Fibroblast of skin of scalp (primary cell): Measurements from ENCODE around the gene BANK1. TPM values are rescaled to one million over a fixed set of nuclear protein-coding genes. Genes with fewer than 3 reads are reported as not detected.

ENCODE experiments used
- DNase-seq: peaks from one replicate; pipeline ENCODE4 v3.0.0-alpha.2; 2013
- polyA plus RNA-seq, 2 experiments: library from polyadenylated mRNA; unstranded; fragments of 120-200 nt; gene quantifications; one replicate each; pipeline ENCODE4 v1.2.1, GENCODE V29; 2013; ENCODE audit not compliant: insufficient read length in 2 of 2

The BANK1 gene, protein sequence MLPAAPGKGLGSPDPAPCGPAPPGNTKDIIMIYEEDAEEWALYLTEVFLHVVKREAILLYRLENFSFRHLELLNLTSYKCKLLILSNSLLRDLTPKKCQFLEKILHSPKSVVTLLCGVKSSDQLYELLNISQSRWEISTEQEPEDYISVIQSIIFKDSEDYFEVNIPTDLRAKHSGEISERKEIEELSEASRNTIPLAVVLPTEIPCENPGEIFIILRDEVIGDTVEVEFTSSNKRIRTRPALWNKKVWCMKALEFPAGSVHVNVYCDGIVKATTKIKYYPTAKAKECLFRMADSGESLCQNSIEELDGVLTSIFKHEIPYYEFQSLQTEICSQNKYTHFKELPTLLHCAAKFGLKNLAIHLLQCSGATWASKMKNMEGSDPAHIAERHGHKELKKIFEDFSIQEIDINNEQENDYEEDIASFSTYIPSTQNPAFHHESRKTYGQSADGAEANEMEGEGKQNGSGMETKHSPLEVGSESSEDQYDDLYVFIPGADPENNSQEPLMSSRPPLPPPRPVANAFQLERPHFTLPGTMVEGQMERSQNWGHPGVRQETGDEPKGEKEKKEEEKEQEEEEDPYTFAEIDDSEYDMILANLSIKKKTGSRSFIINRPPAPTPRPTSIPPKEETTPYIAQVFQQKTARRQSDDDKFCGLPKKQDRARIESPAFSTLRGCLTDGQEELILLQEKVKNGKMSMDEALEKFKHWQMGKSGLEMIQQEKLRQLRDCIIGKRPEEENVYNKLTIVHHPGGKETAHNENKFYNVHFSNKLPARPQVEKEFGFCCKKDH
- polyA plus RNA-seq (2013, experiment 1 of 2; ENCODE audit: insufficient read length), result 0.48 TPM
- 0.42 TPM for polyA plus RNA-seq (2013, experiment 2 of 2; ENCODE audit: insufficient read length)

DNA sequence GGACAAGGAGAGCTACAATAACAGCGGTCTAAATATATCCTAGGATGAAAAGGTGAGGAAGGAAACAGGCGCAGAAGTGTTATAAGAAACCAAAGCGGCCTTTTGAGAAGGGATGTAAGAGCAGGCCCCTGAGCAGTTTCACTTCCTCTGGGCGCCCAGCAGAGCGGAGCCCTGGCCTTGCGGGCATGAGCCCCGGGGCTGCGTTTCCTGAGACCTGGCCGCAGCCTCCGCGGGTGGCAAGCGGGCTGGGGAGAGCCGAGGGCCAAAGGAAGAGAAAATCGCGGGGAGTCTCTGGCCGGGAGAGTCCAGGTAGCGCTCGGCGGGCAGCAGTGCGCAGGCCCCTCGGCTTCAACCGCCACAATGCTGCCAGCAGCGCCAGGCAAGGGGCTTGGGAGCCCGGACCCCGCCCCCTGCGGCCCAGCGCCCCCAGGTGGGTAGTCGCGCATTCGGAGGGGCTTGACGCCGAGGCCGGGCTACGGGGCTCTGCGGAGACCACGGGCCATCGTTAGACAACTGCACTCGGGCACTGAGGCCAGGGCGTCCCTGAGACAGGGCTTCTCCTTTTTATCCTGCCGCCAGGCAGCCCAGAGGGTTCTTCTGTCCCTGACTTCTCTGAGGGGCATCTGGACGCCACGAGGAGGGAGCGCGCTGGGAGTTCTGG, at the start of gene BANK1:
TSS of gene BANK1 (plus strand) at position 210 of the 661 bp plus-strand sequence. CDS start at position 361, 151 bp downstream.
- peak; percentile 31 for DNase-seq

DNA sequence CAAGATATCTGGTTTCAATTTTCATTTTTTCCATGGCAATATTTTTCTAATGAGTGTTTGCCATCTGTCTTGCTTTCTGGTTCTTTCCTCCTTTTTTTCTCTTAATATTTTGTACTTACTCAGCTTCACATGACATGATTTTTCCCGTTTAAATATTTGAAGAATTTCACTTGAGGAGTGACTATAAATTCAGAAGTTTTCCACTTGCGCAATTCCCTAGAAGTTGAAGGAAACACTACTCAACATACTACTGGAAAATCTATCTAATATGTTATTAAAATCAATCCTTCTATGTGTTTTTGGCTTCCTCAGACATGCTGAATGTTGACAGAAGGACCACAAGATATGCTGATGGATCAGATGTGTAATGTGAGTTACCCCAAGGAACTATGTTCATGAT, 36.8 kb upstream of the BANK1 start:
- peak; percentile 68 for DNase-seq

DNA sequence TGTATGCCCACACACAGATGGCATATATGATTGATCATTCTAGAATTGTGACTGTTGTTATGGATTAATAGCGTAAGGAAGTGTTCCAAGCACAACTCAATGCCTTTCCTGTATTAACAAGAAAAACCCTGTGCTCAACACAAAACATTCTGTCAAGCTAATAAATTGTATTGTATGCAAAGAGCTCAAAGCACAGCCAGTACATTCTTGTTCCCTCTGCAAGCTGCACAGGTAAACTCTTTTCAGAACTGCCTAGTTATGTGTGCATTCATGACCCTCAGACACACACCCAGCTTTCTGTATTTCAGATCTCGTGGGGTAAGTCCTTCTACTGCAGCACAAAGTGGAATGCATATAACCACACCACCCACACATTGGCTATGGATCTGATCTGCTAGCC, 34.3 kb upstream of the BANK1 start:
- no peak for DNase-seq

DNA sequence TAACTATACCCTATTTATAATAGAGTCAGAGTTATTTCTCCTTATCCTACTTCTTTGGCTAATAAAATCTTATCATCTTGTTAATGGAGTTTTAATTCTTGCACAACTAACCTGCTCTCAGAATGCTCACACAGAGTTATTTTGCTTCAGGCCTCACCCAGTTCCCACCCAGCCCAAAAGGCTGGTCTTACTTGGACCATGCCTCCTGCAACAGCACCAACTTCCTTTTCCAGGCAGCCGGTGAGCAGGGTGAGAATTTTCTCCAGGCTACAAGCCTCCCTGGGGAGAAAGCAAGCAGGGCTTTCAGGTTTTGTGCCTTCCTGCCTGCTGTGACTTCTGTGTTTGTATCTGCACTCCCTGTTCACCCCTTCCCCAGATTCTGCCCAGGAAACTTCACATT, 29.1 kb upstream of the BANK1 start:
- DNase-seq, result no peak

DNA sequence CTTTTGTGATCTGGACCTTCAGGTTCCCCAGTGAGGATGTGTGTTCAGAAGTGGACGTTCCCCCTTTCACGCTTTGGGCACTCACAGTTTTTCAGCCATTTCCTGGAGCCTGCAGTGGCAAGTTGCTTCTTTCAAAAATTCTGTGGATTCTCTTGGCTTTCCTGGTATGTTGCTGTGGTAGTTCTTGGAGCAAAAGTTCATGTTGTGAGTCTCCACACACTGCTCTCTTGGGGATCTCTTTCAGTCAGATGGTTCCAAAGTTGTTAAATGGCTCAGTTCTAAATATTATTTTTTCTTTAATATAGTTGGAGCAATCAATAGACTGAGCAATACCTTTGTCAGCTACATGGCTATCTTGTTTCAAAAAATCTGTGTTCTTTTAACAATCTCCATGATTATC, 28.5 kb upstream of the BANK1 start:
- DNase-seq, result peak; percentile 12

DNA sequence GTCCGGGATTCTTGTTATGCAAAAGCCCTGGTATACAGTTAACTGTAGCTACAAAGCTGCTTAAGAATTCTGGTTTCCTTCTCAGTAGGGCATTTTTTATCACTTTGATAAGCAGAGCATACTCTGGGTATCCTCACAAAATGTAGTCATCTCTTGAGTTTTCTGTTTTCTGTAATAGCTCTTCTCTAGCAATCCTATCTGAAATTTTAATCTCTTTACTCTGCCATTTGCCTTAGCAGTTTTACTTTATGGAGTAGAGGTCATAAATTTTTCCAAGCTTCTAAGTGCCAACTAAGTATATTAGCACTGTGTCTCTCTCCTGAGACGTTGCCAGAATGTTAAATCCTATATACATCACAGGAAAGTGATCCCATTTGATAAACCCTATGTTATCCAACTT, 28.0 kb upstream of the BANK1 start:
- DNase-seq, result no peak

DNA sequence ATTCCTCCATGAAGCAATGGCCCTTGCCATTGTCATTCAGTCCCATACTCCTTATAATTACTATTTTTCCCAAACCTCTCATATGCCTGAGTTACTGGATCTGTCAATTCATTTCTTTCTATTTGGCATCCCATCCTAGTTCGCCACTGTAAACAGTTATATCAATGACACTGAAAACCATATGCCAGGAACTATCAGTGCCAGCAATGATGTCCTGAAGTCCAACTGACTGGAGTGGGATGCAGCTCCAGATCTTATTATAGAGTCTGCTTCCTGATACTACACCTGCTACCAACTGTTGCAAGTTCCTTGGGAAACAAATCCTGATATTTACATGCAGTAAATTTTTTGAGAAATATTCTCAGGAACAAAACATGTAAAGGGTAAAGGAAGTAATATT, 27.0 kb upstream of the BANK1 start:
- DNase-seq, result no peak

DNA sequence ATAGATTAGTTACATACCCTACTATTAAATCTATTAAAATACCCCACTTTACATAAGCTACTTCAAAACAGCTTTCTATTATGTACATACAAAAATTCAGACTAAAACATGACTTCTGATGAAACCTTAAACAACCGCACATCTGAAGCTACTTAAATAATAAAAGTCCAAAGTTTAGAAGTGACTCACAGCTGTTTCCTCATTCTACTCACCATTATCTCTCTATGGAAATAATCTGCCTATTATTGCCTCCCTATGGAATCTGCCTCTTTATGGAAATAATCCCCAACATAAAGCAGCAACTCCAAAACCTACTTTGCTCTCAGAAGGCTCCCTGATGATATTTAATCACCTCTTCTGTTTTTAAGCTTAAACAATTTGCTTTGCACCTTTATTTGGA, 15.7 kb upstream of the BANK1 start:
- peak; percentile 74 for DNase-seq

DNA sequence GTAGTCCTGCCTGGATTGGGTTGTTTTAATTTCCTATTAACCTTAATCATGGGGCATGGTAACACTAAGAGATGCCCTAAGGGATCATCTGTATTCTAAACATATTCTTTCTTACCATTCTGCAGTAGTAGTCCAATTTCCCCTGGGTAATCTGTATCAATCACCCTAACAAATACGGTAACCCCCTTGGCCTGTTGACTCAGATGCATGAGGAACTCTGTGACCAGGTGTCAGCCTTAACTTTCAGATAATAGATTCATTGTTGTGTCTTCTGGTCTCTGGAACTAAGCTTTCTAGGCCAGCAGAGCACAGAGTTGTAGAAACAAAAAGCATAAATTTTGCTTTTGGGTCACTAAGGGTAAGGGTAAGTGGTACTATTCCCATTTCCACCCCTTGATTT, 13.1 kb upstream of the BANK1 start:
- DNase-seq, result no peak

DNA sequence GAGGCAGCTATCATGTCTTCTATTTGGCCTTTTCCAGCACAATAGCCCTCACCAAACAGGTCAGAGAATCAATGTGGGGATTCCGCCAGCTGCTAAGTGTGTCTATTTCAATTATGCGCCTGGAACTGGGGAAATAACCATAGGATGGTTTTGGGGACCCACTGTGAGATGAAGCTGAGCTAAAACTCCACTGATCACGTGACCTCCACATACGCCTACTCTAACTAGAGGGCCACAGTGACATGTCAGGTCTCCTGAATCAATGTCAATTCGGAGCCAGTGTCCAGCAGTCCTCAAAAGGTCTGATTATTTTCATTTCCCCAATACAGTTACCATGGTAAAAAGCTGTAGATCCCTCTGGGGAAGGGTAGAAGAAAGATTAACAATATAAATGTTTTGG, 10.2 kb upstream of the BANK1 start:
- DNase-seq, result no peak

DNA sequence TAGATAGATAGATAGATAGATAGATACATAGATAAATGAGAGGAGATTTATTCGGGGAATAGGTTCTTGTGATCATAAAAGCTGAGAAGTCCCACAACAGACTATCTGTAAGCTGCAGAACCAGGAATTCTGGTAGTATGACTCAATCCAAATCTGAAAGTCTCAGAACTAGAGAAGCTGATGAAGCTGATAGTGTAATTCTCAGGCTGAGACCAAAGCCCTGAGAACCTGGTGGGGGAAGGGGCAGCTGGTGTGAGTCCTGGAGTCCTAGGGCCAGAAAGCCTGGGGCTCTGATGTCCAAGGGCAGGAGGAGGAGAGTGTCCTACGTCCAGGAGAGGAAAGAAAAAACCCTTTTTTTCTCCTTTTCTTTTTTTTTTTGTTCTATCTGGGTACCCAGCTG, 8.0 kb upstream of the BANK1 start:
- DNase-seq, result no peak

DNA sequence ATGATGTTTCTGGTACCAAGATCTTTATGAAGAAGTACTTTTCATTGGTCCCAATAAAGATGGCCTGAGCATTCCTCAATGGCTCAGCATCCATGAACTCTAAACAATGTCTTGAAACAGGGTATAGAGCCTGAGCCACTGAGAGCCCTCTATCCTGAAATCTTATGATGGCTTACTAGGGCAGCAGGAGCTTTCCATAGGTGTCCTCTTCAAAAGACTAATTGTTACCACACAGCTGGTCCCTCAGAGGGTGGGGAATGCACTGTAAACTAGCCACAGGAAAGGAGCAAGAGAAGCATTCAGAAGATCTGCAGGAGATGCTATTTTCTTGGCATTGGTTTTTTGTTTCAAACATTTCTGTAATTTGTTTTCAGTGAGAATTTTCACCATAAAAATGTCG, 5.6 kb upstream of the BANK1 start:
- DNase-seq, result no peak

DNA sequence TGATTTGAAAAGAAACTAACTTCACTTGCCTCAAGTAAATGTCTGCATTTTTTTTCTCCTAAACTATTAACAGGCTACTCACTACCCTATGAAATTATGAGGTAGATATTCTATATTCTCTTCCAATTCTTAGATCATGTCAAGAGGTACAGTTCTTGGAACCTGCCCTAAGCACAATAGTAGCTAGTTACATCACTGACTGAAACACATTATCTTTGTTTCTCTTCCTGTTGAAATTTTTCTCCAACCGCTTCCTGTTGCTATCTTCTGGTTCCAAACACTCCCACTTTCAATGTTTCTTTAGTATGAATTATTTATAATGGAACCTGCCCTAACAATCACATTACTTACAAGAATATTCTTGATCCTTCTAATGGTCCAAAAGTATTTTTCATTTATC, 5.0 kb upstream of the BANK1 start:
- no peak for DNase-seq

DNA sequence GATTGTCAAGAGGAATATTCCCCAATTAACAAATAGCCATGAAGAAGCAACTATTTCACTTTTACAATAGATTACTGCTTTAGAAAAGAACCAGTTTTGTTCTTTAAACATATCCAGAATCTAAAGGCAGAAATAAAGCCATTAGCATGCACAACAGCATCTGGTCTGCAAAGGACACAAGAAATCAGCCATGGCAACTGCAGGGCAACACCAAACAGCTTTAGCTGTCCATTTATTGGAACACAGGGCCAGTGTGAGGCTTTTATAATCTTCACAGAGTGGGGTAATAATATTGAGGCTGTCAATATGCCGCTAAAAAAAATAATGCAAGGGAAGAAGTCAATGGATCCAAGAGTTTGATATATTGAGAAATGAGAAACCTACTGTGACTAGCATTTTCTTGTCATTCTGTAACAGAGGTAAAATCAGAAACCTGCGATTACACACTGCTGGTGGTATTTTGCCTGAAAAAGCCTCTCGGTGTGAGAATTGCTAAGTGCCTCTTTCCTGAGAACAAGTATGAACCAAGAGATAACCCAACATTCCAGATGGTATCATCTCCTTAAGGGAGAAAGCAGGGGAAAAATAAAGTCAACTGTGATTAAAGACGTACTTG, 2.7 kb upstream of the BANK1 start:
- DNase-seq, result no peak

DNA sequence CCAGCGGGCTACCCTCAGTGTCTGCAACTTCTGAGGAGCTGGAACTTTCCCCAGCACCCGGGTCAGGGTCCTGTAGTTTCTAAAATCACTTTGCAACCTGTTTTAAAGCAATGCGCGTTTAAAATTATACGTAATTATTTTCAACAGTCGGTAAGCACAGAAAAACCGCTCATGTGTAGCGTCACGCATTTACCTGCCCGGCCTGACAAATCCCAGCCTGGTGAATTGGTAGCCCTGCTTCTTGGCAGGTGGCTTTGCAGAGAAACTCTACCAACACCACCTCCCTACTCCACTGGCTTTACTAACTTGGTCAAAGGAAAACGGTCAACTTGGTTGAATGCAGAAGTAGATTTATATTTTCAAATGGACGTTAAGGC, 640 bp downstream of the BANK1 start:
- no peak for DNase-seq

DNA sequence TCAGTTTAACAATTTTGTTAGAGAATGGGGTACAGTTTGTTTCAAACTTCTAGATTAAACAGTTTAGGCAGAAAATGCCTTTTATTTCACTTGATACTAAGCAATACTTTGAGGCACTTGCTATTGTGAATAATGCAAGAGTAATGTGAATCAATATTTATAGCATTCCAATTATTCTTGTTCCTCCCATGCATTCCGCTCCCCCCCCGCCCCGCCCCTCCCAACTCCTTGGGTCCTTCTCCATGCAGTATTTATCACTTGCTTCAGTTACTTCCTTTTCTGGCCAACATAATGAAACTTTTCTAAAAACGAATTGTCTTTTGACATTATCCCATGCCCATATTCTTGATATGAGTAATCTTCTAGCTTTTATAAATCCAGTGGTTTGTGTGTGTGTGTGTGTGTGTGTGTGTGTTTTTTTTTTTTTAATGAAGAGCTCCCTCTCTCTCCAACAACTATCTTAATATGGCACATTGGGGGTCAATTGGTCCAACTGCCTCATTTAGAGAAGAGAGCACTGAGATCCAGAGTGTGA, 1.6 kb downstream of the BANK1 start:
- peak; percentile 67 for DNase-seq

DNA sequence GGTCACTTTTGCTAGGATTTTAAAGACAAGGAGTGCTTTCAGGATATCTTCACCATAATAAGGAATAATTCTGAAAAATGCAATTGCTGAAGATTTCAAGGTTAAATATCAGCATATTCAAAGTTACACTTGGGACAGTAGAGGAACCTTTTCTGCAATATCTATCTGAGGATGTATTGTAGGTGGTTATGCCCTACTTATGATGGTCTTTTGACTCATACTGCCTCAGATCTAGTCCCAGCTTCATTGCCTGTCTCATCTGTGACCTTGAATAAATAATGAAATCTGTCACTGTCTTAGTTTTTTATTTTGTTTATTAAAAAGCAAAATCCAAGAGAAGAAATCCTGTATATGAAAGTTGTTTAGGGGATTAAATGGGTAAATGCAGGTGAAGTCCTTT, 2.9 kb downstream of the BANK1 start:
- DNase-seq, result no peak

DNA sequence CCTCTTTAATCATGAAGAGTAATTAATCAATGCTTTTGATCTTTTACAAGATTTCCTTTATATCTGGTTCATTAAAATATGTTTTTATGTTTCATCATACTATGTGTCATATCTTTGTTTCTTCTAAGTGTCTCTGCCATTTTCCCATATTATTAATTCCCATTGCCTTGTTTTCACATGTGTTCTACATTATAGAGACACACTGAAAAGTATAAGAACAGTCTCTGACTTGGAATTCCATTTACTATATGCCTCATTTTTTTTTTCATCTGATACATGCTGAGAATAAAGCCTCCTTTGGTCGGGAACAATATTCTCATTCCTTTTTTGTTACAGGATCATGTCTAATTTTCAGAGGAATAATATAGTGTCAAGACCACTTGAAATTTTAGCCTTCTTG, 4.3 kb downstream of the BANK1 start:
- DNase-seq, result peak; percentile 76

DNA sequence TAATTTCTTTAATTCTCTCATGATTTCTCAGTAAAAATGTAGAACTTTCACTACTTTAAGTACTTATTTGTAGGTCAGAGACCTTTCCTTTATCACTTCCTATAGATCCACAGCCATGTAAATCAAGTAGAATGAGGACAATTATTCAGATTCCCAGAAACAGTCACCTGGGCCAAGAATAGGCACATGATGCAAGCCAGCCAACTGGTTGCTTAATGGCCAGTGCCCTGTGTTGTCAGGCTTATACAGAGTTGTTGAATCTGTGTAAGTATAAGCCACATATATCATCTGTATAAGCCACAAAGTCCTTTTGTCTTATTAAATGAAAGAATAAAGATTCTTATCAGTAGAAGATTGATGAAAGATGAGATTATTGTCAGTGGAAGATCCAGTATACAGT, 5.2 kb downstream of the BANK1 start:
- no peak for DNase-seq

DNA sequence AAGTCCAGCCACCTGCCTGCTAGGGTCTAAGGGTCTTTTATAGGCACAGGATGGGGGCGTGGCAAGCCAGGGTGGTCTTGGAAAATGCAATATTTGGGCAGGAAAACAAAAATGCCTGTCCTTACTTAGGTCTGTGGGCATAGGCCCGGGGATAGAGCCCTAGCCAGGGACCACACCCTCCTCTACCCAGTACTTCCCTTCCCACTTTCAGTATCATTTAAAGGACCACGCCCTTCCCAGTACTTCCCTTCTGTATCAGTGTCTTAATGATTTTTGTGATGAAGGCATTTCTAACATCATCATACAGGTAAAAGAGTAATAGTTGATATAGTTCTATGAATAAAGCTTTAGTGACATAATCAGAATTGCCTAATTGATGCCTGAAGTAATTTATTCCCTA, 11.4 kb downstream of the BANK1 start:
- no peak for DNase-seq

DNA sequence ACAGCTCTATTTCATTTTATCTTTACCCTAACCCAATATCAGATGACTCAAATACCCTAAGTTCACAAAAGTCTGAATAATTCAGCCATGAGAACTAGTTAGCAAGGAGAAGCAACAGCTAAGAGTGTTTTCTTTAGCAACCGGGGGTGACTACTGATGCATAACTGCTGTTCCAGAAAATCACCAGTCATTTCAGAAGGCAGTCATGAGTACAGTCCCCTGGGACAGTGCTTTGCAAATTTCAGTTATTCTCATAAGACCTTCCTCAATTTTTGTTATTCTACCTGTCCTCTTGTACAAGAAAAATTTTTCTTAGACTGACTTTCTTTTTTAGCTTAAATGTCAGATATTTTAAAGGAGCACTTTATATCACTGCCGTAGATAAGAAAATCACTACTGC, 16.4 kb downstream of the BANK1 start:
- DNase-seq, result peak; percentile 39

DNA sequence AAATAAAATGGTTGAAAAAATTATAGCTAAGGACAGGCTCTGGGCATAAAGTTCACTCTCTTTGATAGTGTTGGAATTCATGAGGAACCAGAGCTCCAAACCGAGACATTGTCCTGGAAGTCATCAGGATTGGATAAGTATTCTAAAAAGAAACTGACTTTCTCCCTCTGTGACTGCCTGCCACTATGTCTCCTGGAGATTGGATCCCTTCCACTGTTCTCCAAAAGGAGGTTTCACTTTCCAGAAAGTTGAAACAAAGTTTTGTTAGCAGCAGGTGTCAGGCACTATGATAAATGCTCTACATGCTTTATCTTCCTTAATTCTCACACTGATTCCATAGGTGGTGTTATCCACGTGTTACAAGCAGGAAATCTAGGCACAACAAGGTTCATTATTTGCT, 16.8 kb downstream of the BANK1 start:
- no peak for DNase-seq

DNA sequence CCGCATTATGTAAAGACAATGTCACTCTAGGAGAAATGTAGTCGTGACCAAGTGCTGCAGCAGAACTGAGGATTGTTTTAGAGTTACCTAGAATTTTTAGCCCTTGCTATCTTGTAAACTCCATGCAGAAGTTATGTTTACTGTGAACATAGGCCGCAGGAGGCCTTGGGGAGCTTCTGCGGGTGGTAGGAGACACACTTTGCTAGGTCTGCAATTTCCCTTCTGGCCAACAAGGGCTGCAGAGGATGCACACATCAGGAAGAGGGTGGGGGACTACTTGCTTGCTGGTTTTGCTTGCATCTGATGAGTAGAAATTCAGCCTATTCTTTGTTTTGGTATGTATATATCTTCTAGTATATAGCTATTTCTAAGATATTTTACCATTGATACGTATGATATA, 23.1 kb downstream of the BANK1 start:
- DNase-seq, result no peak
